ENCODE results near the gene ZNF786.

The ZNF786 gene

DNA sequence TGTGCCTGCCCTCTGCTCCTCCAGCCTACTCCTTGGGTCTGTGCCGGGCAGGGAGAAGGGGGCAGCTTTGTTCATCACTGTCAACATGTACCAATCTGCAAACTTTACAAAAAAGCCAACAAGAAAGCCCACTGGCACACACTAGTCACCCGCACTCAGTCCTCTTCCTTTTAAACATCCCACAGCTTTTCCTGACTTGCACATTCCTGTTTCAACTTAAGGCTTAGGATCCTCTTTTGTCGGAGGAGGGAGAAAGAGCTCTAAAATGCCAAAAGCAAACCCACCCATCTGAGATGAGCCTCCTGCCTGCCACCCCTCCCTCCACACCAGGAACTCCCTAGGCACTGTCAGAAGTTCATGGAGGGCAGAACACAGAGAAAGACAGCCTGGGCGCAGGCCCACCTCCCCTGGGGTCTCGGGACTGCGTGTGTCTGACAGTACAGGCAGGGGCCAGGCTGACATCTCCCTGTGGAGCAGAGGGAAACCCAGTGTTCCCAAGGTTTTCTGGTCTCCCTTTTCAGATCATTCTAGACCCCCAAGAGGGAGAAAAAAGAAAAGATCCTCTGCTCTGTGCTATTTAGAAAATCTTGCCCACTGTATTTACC is 67.7 kb downstream of the ZNF786 start:
- DNase-seq (ENCODE audit: low read depth): no peak
- no peak overlapping the region for H3K4me3 ChIP-seq (ENCODE audit: low read depth, low read length)
- TF ChIP-seq, protein P1, sequence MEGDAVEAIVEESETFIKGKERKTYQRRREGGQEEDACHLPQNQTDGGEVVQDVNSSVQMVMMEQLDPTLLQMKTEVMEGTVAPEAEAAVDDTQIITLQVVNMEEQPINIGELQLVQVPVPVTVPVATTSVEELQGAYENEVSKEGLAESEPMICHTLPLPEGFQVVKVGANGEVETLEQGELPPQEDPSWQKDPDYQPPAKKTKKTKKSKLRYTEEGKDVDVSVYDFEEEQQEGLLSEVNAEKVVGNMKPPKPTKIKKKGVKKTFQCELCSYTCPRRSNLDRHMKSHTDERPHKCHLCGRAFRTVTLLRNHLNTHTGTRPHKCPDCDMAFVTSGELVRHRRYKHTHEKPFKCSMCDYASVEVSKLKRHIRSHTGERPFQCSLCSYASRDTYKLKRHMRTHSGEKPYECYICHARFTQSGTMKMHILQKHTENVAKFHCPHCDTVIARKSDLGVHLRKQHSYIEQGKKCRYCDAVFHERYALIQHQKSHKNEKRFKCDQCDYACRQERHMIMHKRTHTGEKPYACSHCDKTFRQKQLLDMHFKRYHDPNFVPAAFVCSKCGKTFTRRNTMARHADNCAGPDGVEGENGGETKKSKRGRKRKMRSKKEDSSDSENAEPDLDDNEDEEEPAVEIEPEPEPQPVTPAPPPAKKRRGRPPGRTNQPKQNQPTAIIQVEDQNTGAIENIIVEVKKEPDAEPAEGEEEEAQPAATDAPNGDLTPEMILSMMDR (conservative IDR thresholded peaks at IDR 0.05; ENCODE audit: low read depth, low read length): no peak

DNA sequence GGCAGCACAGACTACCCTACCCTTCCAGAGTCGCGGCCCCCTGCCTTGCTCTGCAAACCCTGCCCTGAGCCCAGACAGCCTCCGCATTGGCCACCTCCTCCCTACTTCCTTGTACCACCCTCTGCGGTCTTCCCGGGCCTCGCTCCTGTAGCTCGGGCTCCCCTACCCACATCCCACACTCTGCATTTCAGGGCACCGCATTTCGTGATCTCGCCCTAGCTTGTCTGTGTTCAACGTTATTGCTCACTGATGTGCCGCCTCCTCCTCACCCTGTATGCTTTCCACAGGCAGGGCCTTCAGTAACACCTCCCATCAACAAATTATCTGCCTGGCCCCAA is 68.8 kb downstream of the ZNF786 start:
- DNase-seq (ENCODE audit: low read depth): no peak
- no peak overlapping the region for H3K4me3 ChIP-seq (ENCODE audit: low read depth, low read length)
- TF ChIP-seq, protein P1 (conservative IDR thresholded peaks at IDR 0.05; ENCODE audit: low read depth, low read length): no peak

DNA sequence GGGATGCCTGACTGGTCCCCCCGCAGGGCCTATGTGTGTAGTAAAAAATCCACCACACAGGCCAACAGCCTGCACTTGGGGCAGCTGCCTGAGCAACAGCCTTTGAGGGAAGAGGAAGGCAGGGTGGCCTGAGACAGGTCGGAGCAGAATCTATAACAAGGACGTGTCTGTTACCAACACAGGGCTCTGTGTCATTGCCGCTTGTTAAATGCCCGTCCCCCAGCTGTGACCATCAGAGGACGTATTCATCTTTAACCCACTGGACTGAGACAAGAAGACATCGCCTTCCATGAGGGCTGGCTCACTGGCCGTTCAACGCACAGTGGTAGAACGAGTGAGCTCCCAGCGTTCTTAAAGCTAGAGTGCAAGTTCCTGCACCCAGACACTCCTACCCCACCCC is 70.0 kb downstream of the ZNF786 start:
- no peak overlapping the region for H3K4me3 ChIP-seq (ENCODE audit: low read depth, low read length)
- TF ChIP-seq, protein P1 (conservative IDR thresholded peaks at IDR 0.05; ENCODE audit: low read depth, low read length): no peak
- DNase-seq (ENCODE audit: low read depth): no peak
